LNCAP (cell line): ENCODE data around the gene TNKS1BP1.

ENCODE experiments used
- CTCF ChIP-seq: fragments of 450-650 bp; IDR thresholded peaks from 2 replicates; pipeline ENCODE4 v1.5.1; 2017; ENCODE audit warnings: mild to moderate bottlenecking

The TNKS1BP1 gene

GRCh38 chr11:57297221-57297620 is 27.5 kb downstream of the TNKS1BP1 start:
- no peak for TF ChIP-seq CTCF

GRCh38 chr11:57294225-57295131 is 30.3 kb downstream of the TNKS1BP1 start:
- TF ChIP-seq CTCF = no peak

GRCh38 chr11:57290288-57290687 is 34.5 kb downstream of the TNKS1BP1 start:
- no peak for TF ChIP-seq CTCF

- TF ChIP-seq CTCF = no peak
Observed at GRCh38 chr11:57288771-57289579, 35.8 kb downstream of the TNKS1BP1 start.

- TF ChIP-seq CTCF = no peak
Observed at GRCh38 chr11:57287884-57288283, 36.9 kb downstream of the TNKS1BP1 start.

GRCh38 chr11:57283231-57283990 is 41.3 kb downstream of the TNKS1BP1 start:
- no peak for TF ChIP-seq CTCF

GRCh38 chr11:57279116-57279515 is 45.6 kb downstream of the TNKS1BP1 start:
- TF ChIP-seq CTCF = no peak
